Endodermal cell (in vitro differentiated cells): ENCODE results near the gene TRABD. TPM values are rescaled to one million over a fixed set of nuclear protein-coding genes. Genes with fewer than 3 reads are reported as not detected.

ENCODE experiments used
- DNase-seq: peaks from one replicate; pipeline ENCODE4 v3.0.0-alpha.2; 2017
- H3K27ac ChIP-seq: 2 replicates; pipeline ENCODE4 v1.5.1; 2013; ENCODE audit warnings: mild to moderate bottlenecking, low read depth, low read length, moderate library complexity
- H3K27me3 ChIP-seq: 2 replicates; pipeline ENCODE4 v1.6.1; 2013; ENCODE audit warnings: mild to moderate bottlenecking, low read length, moderate library complexity; ENCODE audit not compliant: insufficient read depth, control insufficient read depth, poor library complexity, severe bottlenecking
- H3K36me3 ChIP-seq: 2 replicates; pipeline ENCODE4 v1.7.0; 2013; ENCODE audit warnings: mild to moderate bottlenecking, low read length, moderate library complexity; ENCODE audit not compliant: control insufficient read depth, insufficient read depth
- H3K4me1 ChIP-seq: one replicate; pipeline ENCODE4 v1.7.0; 2013; ENCODE audit warnings: low read length; ENCODE audit not compliant: control insufficient read depth, insufficient read depth
- H3K4me3 ChIP-seq: 2 replicates; pipeline ENCODE4 v1.5.1; 2013; ENCODE audit warnings: mild to moderate bottlenecking, low read length, moderate library complexity
- H3K9ac ChIP-seq: 2 replicates; pipeline ENCODE4 v1.6.1; 2013; ENCODE audit warnings: mild to moderate bottlenecking, low read length, moderate library complexity; ENCODE audit not compliant: poor library complexity, severe bottlenecking; ENCODE audit errors: extremely low read depth
- H3K9me3 ChIP-seq: 2 replicates; pipeline ENCODE4 v1.6.1; 2013; ENCODE audit warnings: mild to moderate bottlenecking, low read length, moderate library complexity; ENCODE audit not compliant: control insufficient read depth
- H3K27ac Mint-ChIP-seq: 2 replicates; pipeline ENCODE4 v1.8.0; 2020; ENCODE audit warnings: mixed read lengths
- H3K27me3 Mint-ChIP-seq: 2 replicates; pipeline ENCODE4 v1.8.0; 2021; ENCODE audit warnings: mild to moderate bottlenecking, mixed read lengths; ENCODE audit not compliant: insufficient read depth
- H3K36me3 Mint-ChIP-seq: 2 replicates; pipeline ENCODE4 v1.8.0; 2020; ENCODE audit warnings: low read depth, mixed read lengths
- H3K4me1 Mint-ChIP-seq: 2 replicates; pipeline ENCODE4 v1.8.0; 2020; ENCODE audit warnings: mixed read lengths
- H3K4me3 Mint-ChIP-seq: 2 replicates; pipeline ENCODE4 v1.8.0; 2020; ENCODE audit warnings: mild to moderate bottlenecking, moderate library complexity, mixed read lengths
- H3K9me3 Mint-ChIP-seq: 2 replicates; pipeline ENCODE4 v1.8.0; 2020; ENCODE audit warnings: mild to moderate bottlenecking, mixed read lengths
- WGBS, 2 experiments: methylation state at CpG; one replicate each; pipeline versions ENCODE4 v1.1.5 to v1.1.7; 2013; ENCODE audit warnings: missing lambda C conversion rate in 2 of 2, mixed read lengths in 1 of 2; ENCODE audit not compliant: insufficient coverage in 1 of 2, insufficient read length in 1 of 2; 5-methylcytosine and 5-hydroxymethylcytosine counted together
- total RNA-seq, 2 donors: library from RNA; stranded (reverse); fragmentation: NEBNext Ultra II Directional in 1 of 2; extraction: Animal tissue kit (Norgen Biotek cat#: 25700) in 1 of 2; gene quantifications; 2 replicates in 1 of 2; 3 replicates in 1 of 2; pipeline ENCODE4 v1.2.1, GENCODE V29; 2021
- TF ChIP-seq, protein P1 (sequence below): fragments of 200-600 bp; sonication (generic); conservative IDR thresholded peaks from 2 replicates; pipeline ENCODE4 v1.5.0; 2021; ENCODE audit warnings: antibody characterized with exemption, mild to moderate bottlenecking

TRABD gene
- total RNA-seq, 2 donors from 2014 or later: 49.6 to 56.4 TPM

- no peak for DNase-seq
- no peaks in the 10 kb centered on the region for H3K4me1 Mint-ChIP-seq
- 94 to 95% methylated on average over 16 to 25 of the region's 25 CpGs for WGBS, 2 experiments
These were observed 32.5 kb upstream of the TRABD start for GRCh38 chr22:50153056-50153755.

GRCh38 chr22:50153756-50154140 lies 32.0 kb upstream of the TRABD start:
- peaks cover 7% of the 10 kb centered on the region for H3K27me3 Mint-ChIP-seq
- no peaks in the 10 kb centered on the region for H3K36me3 ChIP-seq
- no peaks in the 10 kb centered on the region for H3K9me3 Mint-ChIP-seq
- TF ChIP-seq, protein P1, sequence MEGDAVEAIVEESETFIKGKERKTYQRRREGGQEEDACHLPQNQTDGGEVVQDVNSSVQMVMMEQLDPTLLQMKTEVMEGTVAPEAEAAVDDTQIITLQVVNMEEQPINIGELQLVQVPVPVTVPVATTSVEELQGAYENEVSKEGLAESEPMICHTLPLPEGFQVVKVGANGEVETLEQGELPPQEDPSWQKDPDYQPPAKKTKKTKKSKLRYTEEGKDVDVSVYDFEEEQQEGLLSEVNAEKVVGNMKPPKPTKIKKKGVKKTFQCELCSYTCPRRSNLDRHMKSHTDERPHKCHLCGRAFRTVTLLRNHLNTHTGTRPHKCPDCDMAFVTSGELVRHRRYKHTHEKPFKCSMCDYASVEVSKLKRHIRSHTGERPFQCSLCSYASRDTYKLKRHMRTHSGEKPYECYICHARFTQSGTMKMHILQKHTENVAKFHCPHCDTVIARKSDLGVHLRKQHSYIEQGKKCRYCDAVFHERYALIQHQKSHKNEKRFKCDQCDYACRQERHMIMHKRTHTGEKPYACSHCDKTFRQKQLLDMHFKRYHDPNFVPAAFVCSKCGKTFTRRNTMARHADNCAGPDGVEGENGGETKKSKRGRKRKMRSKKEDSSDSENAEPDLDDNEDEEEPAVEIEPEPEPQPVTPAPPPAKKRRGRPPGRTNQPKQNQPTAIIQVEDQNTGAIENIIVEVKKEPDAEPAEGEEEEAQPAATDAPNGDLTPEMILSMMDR: no peak
- H3K4me1 ChIP-seq: no peaks in the 10 kb centered on the region
- no peaks in the 10 kb centered on the region for H3K9me3 ChIP-seq
- H3K27me3 ChIP-seq: peaks cover 7% of the 10 kb centered on the region
- no peak overlapping the region for H3K9ac ChIP-seq
- H3K27ac Mint-ChIP-seq: no peak overlapping the region
- no peak overlapping the region for H3K4me3 ChIP-seq
- no peak overlapping the region for H3K4me3 Mint-ChIP-seq
- no peaks in the 10 kb centered on the region for H3K4me1 Mint-ChIP-seq
- 89 to 100% methylated on average over 1 to 7 of the region's 7 CpGs for WGBS, 2 experiments
- no peak for DNase-seq
- no peaks in the 10 kb centered on the region for H3K36me3 Mint-ChIP-seq
- H3K27ac ChIP-seq: no peak overlapping the region

More at GRCh38 chr22:50153056-50153755, 32.5 kb upstream of the TRABD start:
- Mint-ChIP-seq H3K9me3 (no peaks in the 10 kb centered on the region), H3K27me3 (peaks cover 7% of the 10 kb centered on the region), H3K27ac (no peak overlapping the region), H3K36me3 (no peaks in the 10 kb centered on the region), H3K4me3 (no peak overlapping the region)
- Histone ChIP-seq H3K9ac (no peak overlapping the region), H3K4me1 (no peaks in the 10 kb centered on the region), H3K27me3 (peaks cover 7% of the 10 kb centered on the region), H3K9me3 (no peaks in the 10 kb centered on the region), H3K27ac (no peak overlapping the region), H3K36me3 (no peaks in the 10 kb centered on the region), H3K4me3 (no peak overlapping the region)
- TF ChIP-seq, protein P1: no peak

DNA sequence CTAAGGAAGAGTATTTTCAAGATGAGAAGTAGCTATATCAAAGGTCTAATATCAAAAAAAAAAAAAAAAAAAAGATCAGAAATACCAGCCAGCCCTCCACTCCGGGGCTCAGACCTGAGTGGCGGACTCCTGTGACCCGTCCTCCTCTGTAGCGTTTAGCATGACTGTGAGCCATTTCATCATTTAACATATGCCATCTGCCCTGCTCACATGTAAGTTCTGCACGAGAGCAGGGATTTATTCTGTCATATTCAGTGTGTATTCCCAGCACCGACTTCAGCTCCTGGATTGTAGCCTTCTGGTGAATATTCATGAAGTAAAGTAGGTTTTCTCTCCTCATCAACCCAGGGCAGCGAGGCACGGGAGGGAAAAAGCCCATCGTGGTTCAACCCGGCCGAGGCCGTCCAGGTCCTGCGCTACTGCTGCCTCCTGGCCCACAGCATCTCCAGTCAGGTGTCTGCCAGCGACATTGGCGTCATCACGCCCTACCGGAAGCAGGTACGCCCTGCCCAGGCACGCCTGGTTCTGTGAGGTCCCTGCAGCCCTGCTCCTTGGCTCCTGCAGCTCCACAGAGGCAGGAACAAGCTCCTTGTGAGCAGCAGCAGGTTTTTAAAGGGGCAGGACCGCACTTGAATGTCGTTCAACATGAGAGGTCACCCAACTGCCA lies 27.9 kb upstream of the TRABD start:
- H3K36me3 Mint-ChIP-seq: no peaks in the 10 kb centered on the region
- H3K27ac Mint-ChIP-seq: no peak overlapping the region
- no peak overlapping the region for H3K9ac ChIP-seq
- H3K9me3 Mint-ChIP-seq: no peaks in the 10 kb centered on the region
- H3K4me3 Mint-ChIP-seq: no peak overlapping the region
- H3K27me3 Mint-ChIP-seq: peaks cover 3% of the 10 kb centered on the region
- H3K27ac ChIP-seq: no peak overlapping the region
- H3K36me3 ChIP-seq: no peaks in the 10 kb centered on the region
- peaks cover 7% of the 10 kb centered on the region for H3K27me3 ChIP-seq
- peak; percentile 43 for DNase-seq
- no peaks in the 10 kb centered on the region for H3K9me3 ChIP-seq
- peaks cover 4% of the 10 kb centered on the region for H3K4me1 Mint-ChIP-seq
- no peak overlapping the region for H3K4me3 ChIP-seq
- TF ChIP-seq, protein P1: no peak
- WGBS, 2 experiments: 86 to 88% methylated on average over 15 to 21 of the region's 21 CpGs
- no peaks in the 10 kb centered on the region for H3K4me1 ChIP-seq
